GM12878 (cell line): ENCODE data around the gene IVL. TPM values are rescaled to one million over a fixed set of nuclear protein-coding genes. Genes with fewer than 3 reads are reported as not detected.

Source experiments
- ATAC-seq: fragments of 200-7000 bp; cut with Tn5 transposase; 3 replicates; pipeline ENCODE4 v1.9.1; 2020; ENCODE audit warnings: mild to moderate bottlenecking, moderate library complexity
- BruUV-seq: library from RNA; stranded (reverse); fragments of 400-500 nt; replicated peaks from 2 replicates; lab custom pipeline; 2021; lab: Mats Ljungman, UMichigan
- CTCF ChIA-PET: fragments of 300-600 bp; sonication (Branson Sonifier 250); formaldehyde crosslinking; extraction: SDS; loops from one replicate; lab custom pipeline; 2021; ENCODE audit warnings: inconsistent platforms; lab: Yijun Ruan, JAX
- POLR2A ChIA-PET: fragments of 350-600 bp; formaldehyde crosslinking; extraction: SDS; loops from one replicate; lab custom pipeline; 2021; ENCODE audit warnings: inconsistent platforms; lab: Charles Lee
- RAD21 ChIA-PET: fragments of 300-600 bp; sonication (Branson Sonifier 250); formaldehyde crosslinking; loops from one replicate; lab custom pipeline; 2023; ENCODE audit warnings: antibody characterized with exemption; ENCODE audit not compliant: unreplicated experiment; lab: Charles Lee
- SMC1A ChIA-PET: fragments of 300-600 bp; sonication (Branson Sonifier 250); formaldehyde crosslinking; loops from one replicate; lab custom pipeline; 2023; ENCODE audit not compliant: unreplicated experiment, uncharacterized antibody; lab: Charles Lee
- DNase-seq: peaks from one replicate; pipeline ENCODE4 v3.0.0-alpha.2; 2011; ENCODE audit warnings: low read depth, low spot score
- FAIRE-seq: peaks from 3 replicates; lab custom pipeline; 2011; peaks lifted over from hg19 to GRCh38; lab: Jason Lieb, UNC
- H2AFZ ChIP-seq: 2 replicates; pipeline ENCODE4 v1.6.0; 2011; ENCODE audit warnings: low read depth, low read length, control low read depth; ENCODE audit not compliant: control insufficient read depth
- H3K27ac ChIP-seq: 2 replicates; pipeline ENCODE4 v1.5.1; 2011; ENCODE audit warnings: control low read depth; ENCODE audit not compliant: control insufficient read depth, insufficient read depth
- H3K27me3 ChIP-seq, 2 experiments: replicated peaks in 1 of 2; 2 replicates each; pipeline versions ENCODE4 v1.6.0 to v1.6.1; 2011; ENCODE audit warnings: low read length in 1 of 2; ENCODE audit not compliant: control insufficient read depth in 2 of 2, insufficient read depth in 2 of 2
- H3K36me3 ChIP-seq, 2 experiments: 2 replicates each; pipeline ENCODE4 v1.5.1; 2011; ENCODE audit warnings: low read length in 1 of 2; ENCODE audit not compliant: control insufficient read depth in 2 of 2, insufficient read depth in 2 of 2
- H3K4me1 ChIP-seq: 2 replicates; pipeline ENCODE4 v1.6.1; 2011; ENCODE audit warnings: mild to moderate bottlenecking, low read length, moderate library complexity, mixed read lengths; ENCODE audit not compliant: control insufficient read depth, insufficient read depth
- H3K4me2 ChIP-seq: 2 replicates; pipeline ENCODE4 v1.6.0; 2011; ENCODE audit warnings: control low read depth; ENCODE audit not compliant: control insufficient read depth, insufficient read depth
- H3K4me3 ChIP-seq: fragments of 200-600 bp; sonication (generic); 2 replicates; pipeline ENCODE4 v1.5.1; 2016
- H3K79me2 ChIP-seq: 2 replicates; pipeline ENCODE4 v1.6.0; 2011; ENCODE audit warnings: low read length; ENCODE audit not compliant: control insufficient read depth, insufficient read depth
- H3K9ac ChIP-seq: 2 replicates; pipeline ENCODE4 v1.8.0; 2011; ENCODE audit warnings: low read length, control low read depth, mixed read lengths; ENCODE audit not compliant: control insufficient read depth, insufficient read depth
- H3K9me3 ChIP-seq: replicated peaks from 3 replicates; pipeline ENCODE4 v1.5.1; 2011; ENCODE audit warnings: mild to moderate bottlenecking, low read length; ENCODE audit not compliant: control insufficient read depth, insufficient read depth
- H4K20me1 ChIP-seq: 2 replicates; pipeline ENCODE4 v1.6.0; 2011; ENCODE audit not compliant: control insufficient read depth, insufficient read depth
- CEBPZ ChIP-seq: fragments of 150-350 bp; IDR thresholded peaks from 2 replicates; pipeline ENCODE4 v1.6.1; 2016; ENCODE audit warnings: low read depth, low read length
- CTCF ChIP-seq, 3 experiments: IDR thresholded peaks in 2 of 3; conservative IDR thresholded peaks in 1 of 3; 2 replicates each; pipeline ENCODE4 v1.5.1; 2011; ENCODE audit warnings: low read depth in 3 of 3, low read length in 3 of 3, mild to moderate bottlenecking in 3 of 3, control low read depth in 2 of 3, moderate library complexity in 2 of 3, inconsistent platforms in 1 of 3, mixed read lengths in 1 of 3; ENCODE audit not compliant: control insufficient read depth in 2 of 3, insufficient read depth in 1 of 3; ENCODE audit errors: extremely low read depth in 1 of 3
- HDGF ChIP-seq: fragments of 450-650 bp; IDR thresholded peaks from 2 replicates; pipeline ENCODE4 v1.6.1; 2016; ENCODE audit warnings: antibody characterized with exemption
- PKNOX1 ChIP-seq: fragments of 450-650 bp; IDR thresholded peaks from 2 replicates; pipeline ENCODE4 v1.6.1; 2016; ENCODE audit warnings: mild to moderate bottlenecking
- POU2F2 ChIP-seq: IDR thresholded peaks from 3 replicates; pipeline ENCODE4 v1.6.1; 2011; ENCODE audit warnings: low read depth, mild to moderate bottlenecking, low read length, borderline replicate concordance
- RAD21 ChIP-seq: IDR thresholded peaks from 2 replicates; pipeline ENCODE4 v1.6.1; 2011; ENCODE audit warnings: mild to moderate bottlenecking, low read depth, low read length, moderate library complexity; ENCODE audit not compliant: insufficient read depth
- SMC3 ChIP-seq: IDR thresholded peaks from 2 replicates; pipeline ENCODE4 v1.6.1; 2011; ENCODE audit warnings: low read length, improper control_type of control experiment, borderline replicate concordance
- SP1 ChIP-seq: IDR thresholded peaks from one replicate; pipeline ENCODE4 v1.6.1; 2011; ENCODE audit warnings: low read depth, low read length
- ZBTB11 ChIP-seq: fragments of 450-650 bp; formaldehyde crosslinking; IDR thresholded peaks from 2 replicates; pipeline ENCODE4 v1.5.0; 2022; ENCODE audit warnings: mild to moderate bottlenecking, missing genetic modification characterization
- WGBS: methylation state at CpG from one replicate; pipeline ENCODE4 v1.1.6; 2016; ENCODE audit warnings: low lambda C conversion rate; ENCODE audit not compliant: insufficient replicate concordance, insufficient coverage; ENCODE audit errors: missing lambda C conversion rate; 5-methylcytosine and 5-hydroxymethylcytosine counted together
- in situ Hi-C: fragments of 300-500 bp; cut with MboI; formaldehyde crosslinking; loops from 9 replicates; pipeline ENCODE4 v1.14.3; 2018; ENCODE audit warnings: mixed read lengths
- intact Hi-C: fragments of 100-400 bp; cut with micrococcal nuclease; formaldehyde crosslinking; loops from one replicate; pipeline ENCODE4 v1.14.2; 2022; ENCODE audit not compliant: unreplicated experiment
- polyA plus RNA-seq, 11 experiments: library from polyadenylated mRNA; depleted of rRNA in 4 of 11; unstranded in 6 of 11; stranded (reverse) in 5 of 11; fragments of >200 nt; fragmentation: Nextera tagmentation in 4 of 11; fragmentation: Illumina TruSeq in 1 of 11; extraction: Ambion mirVana in 4 of 11; extraction: Trizol in 1 of 11; gene quantifications; 1 replicate in 1 of 11; 2 replicates in 10 of 11; pipeline versions ENCODE4 v1.2.1 to v1.2.3, GENCODE V29; 2011 to 2016; ENCODE audit warnings: inconsistent platforms in 2 of 11, missing spikeins in 2 of 11, low read depth in 1 of 11
- total RNA-seq, 4 experiments: library from RNA; depleted of rRNA in 3 of 4; stranded (reverse); fragments of >200 nt in 3 of 4; fragmentation: Illumina TruSeq in 1 of 4; extraction: Trizol in 1 of 4; gene quantifications; 2 replicates each; pipeline versions ENCODE4 v1.2.1 to v1.2.3, GENCODE V29; 2013 to 2021

Gene IVL
- total and polyA plus RNA-seq, 10 of the 15 experiments (the other 5 are each of a cell fraction or from before 2014, with no cell fraction given) = 1.4 to 20.3 (median 13.4) TPM

- RAD21 ChIA-PET = interaction anchor here (0.8 to 2.1 kb wide), 5 partner anchors 72 to 236 kb away, joined by 3 to 27 read pairs (median 4); no protein-coding TSS in a partner anchor
- FAIRE-seq = no peak
Measured at GRCh38 chr1:152960452-152961044, 52.2 kb downstream of the IVL start.

More at GRCh38 chr1:152960452-152961044, 52.2 kb downstream of the IVL start:
- in situ Hi-C loops (no loop called here), intact Hi-C loops (loop anchor here (1.0 to 10.0 kb wide), 2 partner anchors 232 to 264 kb away; no protein-coding TSS in a partner anchor)
- no TSS peak for BruUV-seq
- H3K9ac ChIP-seq = no peak overlapping the region
- H3K4me1 ChIP-seq = no peaks in the 10 kb centered on the region
- no peak overlapping the region for H3K4me2 ChIP-seq
- no peaks in the 10 kb centered on the region for H3K79me2 ChIP-seq
- H2AFZ ChIP-seq = no peak overlapping the region
- H3K9me3 ChIP-seq = no peaks in the 10 kb centered on the region
- CTCF ChIA-PET = interaction anchor here (0.7 to 7.6 kb wide), 13 partner anchors 8 to 317 kb away, joined by 3 to 66 read pairs (median 4); partner anchors contain the start of genes SPRR2A and SPRR4
- H3K27ac ChIP-seq = no peak overlapping the region
- 17% methylated on average over 10 of the region's 10 CpGs for WGBS
- H3K27me3 ChIP-seq = peaks cover 0 to 2% of the 10 kb centered on the region in 2 experiments; a peak in 1 of 4 replicates
- POLR2A ChIA-PET = no interaction called here
- SMC1A ChIA-PET = interaction anchor here (1.1 to 2.7 kb wide), 4 partner anchors 10 to 236 kb away, joined by 3 to 28 read pairs (median 4); partner anchors contain the start of gene SPRR4
- TF ChIP-seq ZBTB11 (CRISPR knock-in tag) = no peak
- no peak for TF ChIP-seq HDGF
- no peak for TF ChIP-seq SP1
- no peak for TF ChIP-seq CEBPZ
- TF ChIP-seq SMC3 = peak; percentile 64
- peak; percentile 43 to 47 (median 44); a peak in 5 of 6 replicates for TF ChIP-seq CTCF (IDR thresholded peaks at IDR 0.05 in 2 of 3, conservative IDR thresholded peaks at IDR 0.05 in 1 of 3; ENCODE audit: control insufficient read depth in 2 of 3, extremely low read depth in 1 of 3, insufficient read depth in 1 of 3, low read depth in 3 of 3, low read length in 3 of 3)
- TF ChIP-seq PKNOX1 = no peak
- peak; percentile 75 for TF ChIP-seq RAD21
- no peak for TF ChIP-seq POU2F2
- TF ChIP-seq, all 136 proteins: peak for 3
- H4K20me1 ChIP-seq = no peaks in the 10 kb centered on the region
- peak; percentile 67 for ATAC-seq
- H3K36me3 ChIP-seq = no peaks in the 10 kb centered on the region
- H3K4me3 ChIP-seq = no peak overlapping the region
- DNase-seq = no peak
